Astrocyte (in vitro differentiated cells and primary cell): ENCODE data around the gene PCGF2. TPM values are rescaled to one million over a fixed set of nuclear protein-coding genes. Genes with fewer than 3 reads are reported as not detected.

Experiments
- DNase-seq: peaks from one replicate; pipeline ENCODE4 v3.0.0-alpha.2; 2010; ENCODE audit warnings: low read depth
- FAIRE-seq: peaks from 2 replicates; lab custom pipeline; 2011; peaks lifted over from hg19 to GRCh38; lab: Jason Lieb, UNC
- H2AFZ ChIP-seq: 2 replicates; pipeline ENCODE4 v1.6.0; 2012; ENCODE audit warnings: low read depth, low read length, inconsistent platforms
- H3K27ac ChIP-seq: 2 replicates; pipeline ENCODE4 v1.5.1; 2011; ENCODE audit warnings: low read depth, low read length, inconsistent platforms
- H3K27me3 ChIP-seq: 2 replicates; pipeline ENCODE4 v1.6.0; 2011; ENCODE audit warnings: low read length, inconsistent platforms; ENCODE audit not compliant: insufficient read depth
- H3K36me3 ChIP-seq: 2 replicates; pipeline ENCODE4 v1.5.1; 2011; ENCODE audit warnings: low read length, inconsistent platforms; ENCODE audit not compliant: insufficient read depth
- H3K4me1 ChIP-seq: 2 replicates; pipeline ENCODE4 v1.5.1; 2011; ENCODE audit warnings: low read length, inconsistent platforms; ENCODE audit not compliant: insufficient read depth
- H3K4me2 ChIP-seq: 2 replicates; pipeline ENCODE4 v1.6.0; 2012; ENCODE audit warnings: low read length, inconsistent platforms
- H3K4me3 ChIP-seq: 2 replicates; pipeline ENCODE4 v1.5.1; 2011; ENCODE audit warnings: low read depth, mild to moderate bottlenecking, low read length, inconsistent platforms; ENCODE audit not compliant: insufficient read depth
- H3K79me2 ChIP-seq: 2 replicates; pipeline ENCODE4 v1.6.0; 2012; ENCODE audit warnings: mild to moderate bottlenecking, low read length, inconsistent platforms; ENCODE audit not compliant: insufficient read depth
- H3K9ac ChIP-seq: 2 replicates; pipeline ENCODE4 v1.6.0; 2012; ENCODE audit warnings: mild to moderate bottlenecking, low read length, inconsistent platforms
- H3K9me3 ChIP-seq: 2 replicates; pipeline ENCODE4 v1.5.1; 2012; ENCODE audit warnings: low read depth, mild to moderate bottlenecking, low read length, inconsistent platforms; ENCODE audit not compliant: insufficient read depth
- H4K20me1 ChIP-seq: 2 replicates; pipeline ENCODE4 v1.6.0; 2012; ENCODE audit warnings: low read length, inconsistent platforms; ENCODE audit not compliant: insufficient read depth
- H3K27ac Mint-ChIP-seq: one replicate; pipeline ENCODE4 v1.8.0; 2021; ENCODE audit warnings: mild to moderate bottlenecking, mixed read lengths; ENCODE audit not compliant: unreplicated experiment
- H3K27me3 Mint-ChIP-seq: one replicate; pipeline ENCODE4 v1.8.0; 2021; ENCODE audit warnings: low read depth, mixed read lengths; ENCODE audit not compliant: unreplicated experiment
- H3K36me3 Mint-ChIP-seq: one replicate; pipeline ENCODE4 v1.8.0; 2021; ENCODE audit warnings: low read depth, mixed read lengths; ENCODE audit not compliant: unreplicated experiment
- H3K4me1 Mint-ChIP-seq: one replicate; pipeline ENCODE4 v1.8.0; 2021; ENCODE audit warnings: low read depth, mixed read lengths; ENCODE audit not compliant: unreplicated experiment
- H3K4me3 Mint-ChIP-seq: one replicate; pipeline ENCODE4 v1.8.0; 2021; ENCODE audit warnings: mild to moderate bottlenecking, moderate library complexity, mixed read lengths; ENCODE audit not compliant: unreplicated experiment
- H3K9me3 Mint-ChIP-seq: one replicate; pipeline ENCODE4 v1.8.0; 2021; ENCODE audit warnings: mild to moderate bottlenecking, mixed read lengths; ENCODE audit not compliant: unreplicated experiment
- EZH2 ChIP-seq: IDR thresholded peaks from 2 replicates; pipeline ENCODE4 v1.6.1; 2012; ENCODE audit warnings: mild to moderate bottlenecking, low read length, inconsistent platforms; ENCODE audit not compliant: insufficient read depth
- total RNA-seq: library from RNA; stranded (reverse); gene quantifications from 2 replicates; pipeline ENCODE4 v1.2.1, GENCODE V29; 2021
- TF ChIP-seq, protein P1 (sequence below): IDR thresholded peaks from 2 replicates; pipeline ENCODE4 v1.5.1; 2011; ENCODE audit warnings: low read depth, mild to moderate bottlenecking, inconsistent platforms, low read length, moderate library complexity; ENCODE audit not compliant: insufficient read depth

Gene PCGF2
- total RNA-seq, 1 donor from 2014 or later, result 73.7 TPM

DNA sequence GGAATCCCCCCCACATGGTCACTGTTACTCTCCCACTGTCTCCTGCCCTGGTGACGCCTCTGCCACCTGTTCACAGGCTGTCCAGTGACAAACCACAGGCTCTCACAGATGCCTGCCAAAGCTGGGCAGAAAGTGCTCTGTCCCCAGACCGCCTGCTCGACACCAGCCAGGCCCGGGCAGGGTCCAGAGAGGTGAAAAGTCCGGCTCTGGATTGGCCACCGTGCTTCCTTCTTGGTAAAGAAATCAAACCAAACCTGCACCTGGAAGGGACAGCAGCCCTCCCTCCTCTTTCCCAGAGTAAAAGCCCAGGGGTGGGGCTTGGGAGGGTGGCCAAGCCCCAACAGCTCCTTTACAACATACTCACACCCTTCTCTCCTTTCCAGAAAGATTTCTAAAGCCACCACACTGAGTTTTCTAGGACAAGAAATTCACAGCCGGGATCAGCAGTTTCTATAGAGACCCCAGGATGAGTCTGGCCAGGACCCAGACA, 6.2 kb downstream of the PCGF2 start:
- Histone ChIP-seq H3K27ac (peak overlapping the region; percentile 50), H3K9ac (peak overlapping the region; percentile 53), H3K4me3 (no peak overlapping the region), H3K4me2 (peak overlapping the region; percentile 54), H3K9me3 (no peaks in the 10 kb centered on the region), H3K79me2 (peaks cover 82% of the 10 kb centered on the region), H2AFZ (no peak overlapping the region), H4K20me1 (peaks cover 89% of the 10 kb centered on the region), H3K27me3 (no peaks in the 10 kb centered on the region), H3K36me3 (peaks cover 11% of the 10 kb centered on the region), H3K4me1 (peaks cover 28% of the 10 kb centered on the region)
- TF ChIP-seq, protein P1, sequence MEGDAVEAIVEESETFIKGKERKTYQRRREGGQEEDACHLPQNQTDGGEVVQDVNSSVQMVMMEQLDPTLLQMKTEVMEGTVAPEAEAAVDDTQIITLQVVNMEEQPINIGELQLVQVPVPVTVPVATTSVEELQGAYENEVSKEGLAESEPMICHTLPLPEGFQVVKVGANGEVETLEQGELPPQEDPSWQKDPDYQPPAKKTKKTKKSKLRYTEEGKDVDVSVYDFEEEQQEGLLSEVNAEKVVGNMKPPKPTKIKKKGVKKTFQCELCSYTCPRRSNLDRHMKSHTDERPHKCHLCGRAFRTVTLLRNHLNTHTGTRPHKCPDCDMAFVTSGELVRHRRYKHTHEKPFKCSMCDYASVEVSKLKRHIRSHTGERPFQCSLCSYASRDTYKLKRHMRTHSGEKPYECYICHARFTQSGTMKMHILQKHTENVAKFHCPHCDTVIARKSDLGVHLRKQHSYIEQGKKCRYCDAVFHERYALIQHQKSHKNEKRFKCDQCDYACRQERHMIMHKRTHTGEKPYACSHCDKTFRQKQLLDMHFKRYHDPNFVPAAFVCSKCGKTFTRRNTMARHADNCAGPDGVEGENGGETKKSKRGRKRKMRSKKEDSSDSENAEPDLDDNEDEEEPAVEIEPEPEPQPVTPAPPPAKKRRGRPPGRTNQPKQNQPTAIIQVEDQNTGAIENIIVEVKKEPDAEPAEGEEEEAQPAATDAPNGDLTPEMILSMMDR, result no peak
- TF ChIP-seq EZH2, result no peak
- Mint-ChIP-seq H3K4me3 (no peak overlapping the region), H3K4me1 (peaks cover 35% of the 10 kb centered on the region), H3K36me3 (peaks cover 7% of the 10 kb centered on the region), H3K27ac (peak overlapping the region; percentile 70), H3K27me3 (no peaks in the 10 kb centered on the region), H3K9me3 (peaks cover 2% of the 10 kb centered on the region)
- no peak for DNase-seq
- no peak for FAIRE-seq

DNA sequence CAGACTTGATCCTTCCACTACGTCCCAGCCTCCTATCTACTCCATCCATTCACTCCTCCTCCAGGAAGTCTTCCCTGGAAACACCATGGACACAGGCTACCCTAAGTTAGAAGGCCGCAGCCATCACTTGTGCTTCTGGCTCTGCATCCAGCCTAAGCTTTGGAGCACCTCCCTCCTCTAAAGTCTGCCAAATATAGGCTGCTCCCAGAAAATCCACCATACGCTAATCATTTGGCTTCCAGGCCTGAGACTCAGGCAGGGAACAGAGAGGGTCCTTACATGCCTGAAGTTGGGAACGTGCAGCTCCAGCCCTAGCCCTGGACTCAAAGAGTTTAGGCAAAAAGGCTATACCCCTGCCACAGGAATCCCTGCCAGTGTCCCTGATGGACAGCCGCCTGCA, 6.7 kb downstream of the PCGF2 start:
- Mint-ChIP-seq H3K4me1 (peaks cover 32% of the 10 kb centered on the region), H3K27me3 (no peaks in the 10 kb centered on the region), H3K27ac (no peak overlapping the region), H3K9me3 (peaks cover 2% of the 10 kb centered on the region), H3K4me3 (no peak overlapping the region), H3K36me3 (peaks cover 7% of the 10 kb centered on the region)
- TF ChIP-seq EZH2, result no peak
- TF ChIP-seq, protein P1, result no peak
- DNase-seq, result no peak
- Histone ChIP-seq H3K36me3 (peaks cover 11% of the 10 kb centered on the region), H3K79me2 (peaks cover 77% of the 10 kb centered on the region), H2AFZ (no peak overlapping the region), H3K9ac (peak overlapping the region; percentile 53), H3K27ac (no peak overlapping the region), H3K9me3 (no peaks in the 10 kb centered on the region), H3K27me3 (no peaks in the 10 kb centered on the region), H3K4me1 (peaks cover 23% of the 10 kb centered on the region), H4K20me1 (peaks cover 84% of the 10 kb centered on the region), H3K4me2 (no peak overlapping the region), H3K4me3 (no peak overlapping the region)
- no peak for FAIRE-seq

DNA sequence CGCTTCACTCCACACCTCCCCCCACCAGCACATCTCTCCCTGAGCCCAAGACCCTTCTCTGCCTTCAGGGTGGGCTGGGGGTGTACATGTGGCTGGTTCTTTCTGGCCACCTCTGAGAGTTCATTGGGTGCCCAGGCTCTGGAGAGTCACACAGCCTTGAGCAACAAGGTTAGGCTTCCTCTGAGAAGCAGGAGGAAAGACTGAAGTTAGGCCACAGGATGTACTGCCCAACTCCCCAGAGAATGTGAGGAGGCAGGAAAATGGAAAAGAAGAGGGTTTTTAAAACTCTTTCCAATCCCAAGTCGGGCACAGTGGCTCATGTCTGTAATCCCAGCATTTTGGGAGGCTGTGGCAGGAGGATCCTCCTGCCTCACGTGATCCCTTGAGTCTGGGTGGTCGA, 7.3 kb downstream of the PCGF2 start:
- peaks cover 11% of the 10 kb centered on the region for H3K36me3 ChIP-seq
- Mint-ChIP-seq H3K27me3 (no peaks in the 10 kb centered on the region), H3K4me3 (no peak overlapping the region), H3K9me3 (no peaks in the 10 kb centered on the region), H3K27ac (no peak overlapping the region), H3K4me1 (peaks cover 25% of the 10 kb centered on the region), H3K36me3 (peaks cover 7% of the 10 kb centered on the region)
- H2AFZ ChIP-seq, result no peak overlapping the region
- no peak for TF ChIP-seq EZH2
- TF ChIP-seq, protein P1, result no peak
- no peak overlapping the region for H3K4me2 ChIP-seq
- H3K4me3 ChIP-seq, result no peak overlapping the region
- FAIRE-seq (no peak), DNase-seq (no peak)
- no peaks in the 10 kb centered on the region for H3K27me3 ChIP-seq
- peaks cover 70% of the 10 kb centered on the region for H3K79me2 ChIP-seq
- H3K4me1 ChIP-seq, result peaks cover 17% of the 10 kb centered on the region
- no peak overlapping the region for H3K27ac ChIP-seq
- no peak overlapping the region for H3K9ac ChIP-seq
- H4K20me1 ChIP-seq, result peaks cover 84% of the 10 kb centered on the region
- H3K9me3 ChIP-seq, result no peaks in the 10 kb centered on the region
